CD4-positive, alpha-beta memory T cell (primary cell): Measurements from ENCODE around the gene EXOC4. TPM values are rescaled to one million over a fixed set of nuclear protein-coding genes. Genes with fewer than 3 reads are reported as not detected.

Experiments used
- CTCF ChIA-PET: fragments of 350-600 bp; sonication (Branson Sonifier 250); formaldehyde crosslinking; loops from one replicate; lab custom pipeline; 2021; ENCODE audit warnings: inconsistent platforms; ENCODE audit not compliant: partially characterized antibody; lab: Charles Lee
- POLR2A ChIA-PET: fragments of 350-600 bp; sonication (Branson Sonifier 250); formaldehyde crosslinking; loops from one replicate; lab custom pipeline; 2021; ENCODE audit not compliant: partially characterized antibody; lab: Charles Lee
- DNase-seq, 5 donors: peaks; one replicate each; pipeline versions ENCODE4 v3.0.0 to v3.0.0-alpha.2; 2020 to 2022; ENCODE audit warnings: mixed read lengths in 1 of 5
- H3K27ac ChIP-seq: one replicate; pipeline ENCODE4 v1.7.0; 2013; ENCODE audit warnings: low read depth, low read length
- H3K27me3 ChIP-seq: 2 replicates; pipeline ENCODE4 v1.7.0; 2013; ENCODE audit warnings: mild to moderate bottlenecking, low read length, moderate library complexity; ENCODE audit not compliant: insufficient read depth
- H3K36me3 ChIP-seq: 2 replicates; pipeline ENCODE4 v1.7.0; 2013; ENCODE audit warnings: mild to moderate bottlenecking, low read length, moderate library complexity; ENCODE audit not compliant: insufficient read depth
- H3K4me1 ChIP-seq: 2 replicates; pipeline ENCODE4 v1.7.0; 2013; ENCODE audit warnings: mild to moderate bottlenecking, low read length, moderate library complexity; ENCODE audit not compliant: insufficient read depth
- H3K4me3 ChIP-seq, 2 donors: one replicate each; pipeline ENCODE4 v1.7.0; 2013; ENCODE audit warnings: low read length in 2 of 2, mild to moderate bottlenecking in 1 of 2
- H3K9me3 ChIP-seq, 2 donors: one replicate each; pipeline ENCODE4 v1.7.0; 2013; ENCODE audit warnings: low read length in 2 of 2, control low read depth in 1 of 2; ENCODE audit not compliant: control insufficient read depth in 1 of 2
- H3K27ac Mint-ChIP-seq, 7 donors: one replicate each; pipeline ENCODE4 v1.8.0; 2020 to 2021; ENCODE audit warnings: mixed read lengths in 7 of 7, mild to moderate bottlenecking in 6 of 7, inconsistent platforms in 3 of 7, moderate library complexity in 3 of 7
- H3K27me3 Mint-ChIP-seq, 2 donors: one replicate each; pipeline ENCODE4 v1.8.0; 2020 to 2021; ENCODE audit warnings: mixed read lengths in 2 of 2
- H3K36me3 Mint-ChIP-seq, 2 donors: one replicate each; pipeline ENCODE4 v1.8.0; 2020 to 2021; ENCODE audit warnings: mixed read lengths in 2 of 2, inconsistent platforms in 1 of 2, mild to moderate bottlenecking in 1 of 2
- H3K4me1 Mint-ChIP-seq, 4 donors: one replicate each; pipeline ENCODE4 v1.8.0; 2020 to 2021; ENCODE audit warnings: mixed read lengths in 4 of 4, mild to moderate bottlenecking in 1 of 4
- H3K4me3 Mint-ChIP-seq, 8 donors: one replicate each; pipeline ENCODE4 v1.8.0; 2020 to 2021; ENCODE audit warnings: mixed read lengths in 8 of 8, mild to moderate bottlenecking in 7 of 8, moderate library complexity in 6 of 8, inconsistent platforms in 3 of 8
- H3K9me3 Mint-ChIP-seq, 8 donors: one replicate each; pipeline ENCODE4 v1.8.0; 2020 to 2021; ENCODE audit warnings: mixed read lengths in 8 of 8, mild to moderate bottlenecking in 5 of 8, inconsistent platforms in 3 of 8, moderate library complexity in 1 of 8
- intact Hi-C: fragments of 100-400 bp; cut with micrococcal nuclease; formaldehyde crosslinking; loops from one replicate; pipeline ENCODE4 v1.15.1; 2023
- polyA plus RNA-seq, 2 donors: library from polyadenylated mRNA; unstranded; fragments of 300-500 nt; fragmentation: Illumina TruSeq; gene quantifications; one replicate each; pipeline ENCODE4 v1.2.3, GENCODE V29; 2021
- total RNA-seq, 2 experiments: library from RNA; stranded (reverse); gene quantifications; one replicate each; pipeline ENCODE4 v1.2.3, GENCODE V29; 2021

The EXOC4 gene
- total and polyA plus RNA-seq, 4 experiments from 2014 or later: 33.8 to 81.2 (median 58.1) TPM

DNA sequence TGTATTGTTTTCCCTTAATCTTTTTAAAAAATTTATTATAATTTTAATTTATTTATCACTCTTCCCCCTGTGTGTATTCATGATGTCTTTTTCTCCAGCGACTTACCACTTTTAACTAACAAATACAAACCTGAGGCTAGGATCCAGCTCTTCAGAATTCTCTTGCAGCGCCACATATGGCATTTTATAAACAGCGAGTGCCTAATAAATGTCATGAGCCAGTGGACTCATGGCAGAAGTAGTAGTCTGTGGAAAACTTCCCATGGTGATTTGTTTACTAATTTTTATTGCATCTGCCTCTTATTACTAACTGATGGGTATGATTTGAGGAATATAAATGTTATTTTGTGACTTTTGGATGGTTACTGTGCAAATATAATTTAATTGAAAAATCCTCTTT, 102.9 kb downstream of the EXOC4 start:
- Histone ChIP-seq H3K27me3 (no peaks in the 10 kb centered on the region), H3K4me3 (no peak overlapping the region), H3K4me1 (peaks cover 7% of the 10 kb centered on the region), H3K9me3 (no peaks in the 10 kb centered on the region), H3K36me3 (no peaks in the 10 kb centered on the region), H3K27ac (no peak overlapping the region)
- ChIA-PET CTCF (no interaction called here), POLR2A (no interaction called here)
- Mint-ChIP-seq H3K27me3 (no peaks in the 10 kb centered on the region), H3K4me1 (peaks cover 0 to 7% (median 6%) of the 10 kb centered on the region in 4 donors), H3K9me3 (peaks cover 0 to 37% (median 25%) of the 10 kb centered on the region in 8 donors), H3K36me3 (peaks cover 40 to 54% of the 10 kb centered on the region in 2 donors), H3K4me3 (no peak overlapping the region), H3K27ac (no peak overlapping the region)
- intact Hi-C loops: no loop called here
- DNase-seq: no peak

DNA sequence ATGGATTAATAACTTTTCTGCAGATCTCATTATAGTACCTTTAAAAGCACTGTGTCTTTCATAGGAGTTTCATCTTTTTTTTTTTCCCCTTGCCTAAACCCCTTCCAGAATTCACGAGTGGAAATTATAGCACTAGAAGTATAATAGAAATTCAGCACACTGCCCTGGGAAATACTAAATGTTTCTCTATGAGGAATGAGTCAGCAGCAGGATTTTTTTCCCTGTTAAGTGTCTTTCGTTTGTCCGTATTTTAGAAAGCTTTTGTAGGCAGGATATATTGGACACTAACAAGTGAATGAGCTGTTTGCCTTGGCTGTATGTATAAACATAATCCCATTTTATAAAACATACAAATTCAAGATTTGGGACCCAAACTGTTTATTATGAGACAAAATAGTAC, 105.8 kb downstream of the EXOC4 start:
- no peak overlapping the region for H3K27ac Mint-ChIP-seq
- Histone ChIP-seq H3K4me3 (no peak overlapping the region), H3K36me3 (no peaks in the 10 kb centered on the region), H3K27me3 (no peaks in the 10 kb centered on the region), H3K4me1 (peaks cover 7% of the 10 kb centered on the region), H3K27ac (no peak overlapping the region), H3K9me3 (no peaks in the 10 kb centered on the region)
- H3K9me3 Mint-ChIP-seq: peaks cover 0 to 15% (median 4%) of the 10 kb centered on the region in 8 donors
- CTCF ChIA-PET: no interaction called here
- intact Hi-C loops: no loop called here
- no peak for DNase-seq
- peak overlapping the region in 1 of 8 donors; percentile 31 for H3K4me3 Mint-ChIP-seq
- POLR2A ChIA-PET: no interaction called here
- peaks cover 43 to 45% of the 10 kb centered on the region in 2 donors for H3K36me3 Mint-ChIP-seq
- peaks cover 0 to 7% (median 4%) of the 10 kb centered on the region in 4 donors for H3K4me1 Mint-ChIP-seq
- H3K27me3 Mint-ChIP-seq: no peaks in the 10 kb centered on the region

DNA sequence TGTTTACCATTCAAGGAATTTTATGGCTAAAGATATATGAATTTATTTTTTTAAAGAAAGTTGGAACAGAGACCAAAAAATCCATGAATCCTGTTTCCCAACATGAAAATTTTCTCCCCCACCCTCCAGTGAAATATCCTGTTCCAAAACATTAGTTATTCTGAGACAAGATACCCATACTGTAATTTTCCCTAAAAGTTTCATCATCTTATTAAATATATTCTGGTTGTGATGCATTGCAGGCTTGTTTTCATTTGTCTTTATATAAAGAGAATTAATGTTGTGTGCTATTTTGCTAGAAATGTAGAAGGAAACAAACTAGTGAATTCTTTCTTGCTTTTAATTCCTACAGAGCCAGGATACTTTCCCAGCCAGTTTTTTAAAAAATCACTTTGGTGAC, 106.6 kb downstream of the EXOC4 start:
- Histone ChIP-seq H3K9me3 (no peaks in the 10 kb centered on the region), H3K4me3 (no peak overlapping the region), H3K4me1 (peaks cover 6% of the 10 kb centered on the region), H3K36me3 (no peaks in the 10 kb centered on the region), H3K27ac (no peak overlapping the region), H3K27me3 (no peaks in the 10 kb centered on the region)
- H3K4me3 Mint-ChIP-seq: no peak overlapping the region
- H3K27ac Mint-ChIP-seq: no peak overlapping the region
- POLR2A ChIA-PET: no interaction called here
- intact Hi-C loops: no loop called here
- H3K4me1 Mint-ChIP-seq: peaks cover 1 to 8% (median 6%) of the 10 kb centered on the region in 4 donors
- no peaks in the 10 kb centered on the region for H3K27me3 Mint-ChIP-seq
- CTCF ChIA-PET: no interaction called here
- H3K9me3 Mint-ChIP-seq: peaks cover 0 to 8% (median 0%) of the 10 kb centered on the region in 8 donors
- DNase-seq: no peak
- peaks cover 39 to 40% of the 10 kb centered on the region in 2 donors for H3K36me3 Mint-ChIP-seq

DNA sequence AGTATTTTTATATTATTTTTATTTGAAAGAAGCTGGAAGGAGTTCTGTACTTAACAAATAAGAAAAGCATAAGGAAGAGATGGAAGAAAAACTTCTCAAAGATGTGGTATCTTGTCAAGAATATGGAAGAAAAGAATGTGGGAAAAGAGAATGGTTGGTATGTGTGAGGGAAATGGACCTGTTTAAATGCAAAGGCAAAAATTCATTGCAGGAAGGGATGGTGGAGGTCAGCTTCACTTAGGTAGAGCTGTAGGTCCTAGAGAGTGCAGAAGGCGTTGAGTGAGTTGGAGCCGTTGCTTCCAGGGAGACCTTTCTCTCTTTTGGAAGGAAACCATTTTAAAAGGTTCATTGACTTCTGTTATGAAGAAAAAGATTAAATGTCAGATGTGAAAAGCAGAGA, 107.3 kb downstream of the EXOC4 start:
- Mint-ChIP-seq H3K36me3 (peaks cover 38 to 39% of the 10 kb centered on the region in 2 donors), H3K27ac (no peak overlapping the region)
- no peak for DNase-seq

DNA sequence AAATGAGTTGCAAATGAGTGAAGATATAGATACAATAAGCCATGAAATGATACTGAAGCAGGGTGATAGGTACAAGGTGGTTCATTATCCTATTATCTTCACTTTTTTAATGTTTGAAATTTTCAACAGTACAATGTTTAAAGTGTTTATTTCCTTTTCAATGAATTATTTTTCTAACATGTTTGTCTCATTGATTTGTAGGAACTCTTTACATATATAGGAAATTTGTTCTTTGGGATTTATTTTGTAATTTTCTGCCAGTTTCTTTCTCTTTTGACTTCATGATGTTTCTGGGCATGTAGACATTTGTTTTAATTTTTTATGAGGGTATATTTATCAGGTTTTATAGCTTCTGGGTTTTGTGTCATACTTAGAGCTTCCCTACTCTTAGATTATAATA, 108.9 kb downstream of the EXOC4 start:
- Histone ChIP-seq H3K27ac (no peak overlapping the region), H3K4me1 (peaks cover 11% of the 10 kb centered on the region), H3K9me3 (no peaks in the 10 kb centered on the region), H3K4me3 (no peak overlapping the region), H3K27me3 (no peaks in the 10 kb centered on the region), H3K36me3 (no peaks in the 10 kb centered on the region)
- ChIA-PET POLR2A (interaction anchor here (1.0 kb wide), 1 partner anchor 33 kb away, joined by 3 read pairs; no protein-coding TSS in a partner anchor), CTCF (no interaction called here)
- H3K36me3 Mint-ChIP-seq: peaks cover 31 to 36% of the 10 kb centered on the region in 2 donors
- intact Hi-C loops: no loop called here
- no peak overlapping the region for H3K4me3 Mint-ChIP-seq
- H3K4me1 Mint-ChIP-seq: peaks cover 11 to 18% (median 15%) of the 10 kb centered on the region in 4 donors
- H3K27me3 Mint-ChIP-seq: no peaks in the 10 kb centered on the region
- H3K9me3 Mint-ChIP-seq: peaks cover 0 to 6% (median 0%) of the 10 kb centered on the region in 8 donors
- H3K27ac Mint-ChIP-seq: no peak overlapping the region
- no peak for DNase-seq

More for the DNA sequence above, 107.3 kb downstream of the EXOC4 start:
- no peaks in the 10 kb centered on the region for H3K36me3 ChIP-seq
- H3K4me3 Mint-ChIP-seq: no peak overlapping the region
- H3K4me3 ChIP-seq: no peak overlapping the region
- CTCF ChIA-PET: no interaction called here
- H3K27ac ChIP-seq: no peak overlapping the region
- H3K27me3 ChIP-seq: no peaks in the 10 kb centered on the region
- H3K4me1 ChIP-seq: peaks cover 8% of the 10 kb centered on the region
- peaks cover 0 to 6% (median 0%) of the 10 kb centered on the region in 8 donors for H3K9me3 Mint-ChIP-seq
- H3K4me1 Mint-ChIP-seq: peaks cover 9 to 15% (median 13%) of the 10 kb centered on the region in 4 donors
- POLR2A ChIA-PET: no interaction called here
- H3K27me3 Mint-ChIP-seq: no peaks in the 10 kb centered on the region
- intact Hi-C loops: no loop called here
- no peaks in the 10 kb centered on the region for H3K9me3 ChIP-seq

DNA sequence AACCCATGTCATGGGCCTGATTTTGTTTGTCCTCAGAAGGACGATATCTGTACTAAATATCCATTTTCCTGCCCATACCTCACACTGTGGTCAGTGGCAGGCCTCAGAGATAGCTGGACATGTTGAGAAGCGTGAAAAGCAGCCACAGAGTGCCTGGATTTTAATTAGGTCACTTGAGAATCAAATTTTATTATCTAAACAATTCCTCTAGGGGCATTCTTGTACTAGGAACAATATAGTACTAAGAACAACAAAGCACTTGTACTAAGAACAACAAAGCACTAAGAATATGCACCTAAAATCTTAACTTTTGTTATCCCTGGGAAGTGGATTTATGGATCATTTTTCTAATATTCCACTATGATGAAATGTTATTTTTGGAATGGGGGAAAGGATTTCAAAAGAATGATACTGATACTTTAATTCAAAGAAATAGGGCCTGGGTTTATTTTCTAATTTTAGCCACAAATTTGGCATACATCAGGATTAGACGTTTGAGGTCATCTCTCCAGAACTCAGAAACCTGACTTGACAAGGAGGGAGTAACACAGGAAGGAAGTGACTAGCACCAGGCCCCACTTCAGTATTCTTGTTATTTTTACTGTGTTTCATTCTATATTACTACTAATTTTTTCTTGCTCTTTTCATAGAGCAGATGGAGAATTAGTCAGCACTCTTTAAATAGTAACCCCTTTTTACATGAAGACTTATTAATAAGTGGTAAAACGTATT, 112.2 kb downstream of the EXOC4 start:
- DNase-seq: no peak
- H3K9me3 Mint-ChIP-seq: peaks cover 0 to 6% (median 0%) of the 10 kb centered on the region in 8 donors
- peaks cover 16 to 29% of the 10 kb centered on the region in 2 donors for H3K36me3 Mint-ChIP-seq
- intact Hi-C loops: no loop called here
- CTCF ChIA-PET: no interaction called here
- POLR2A ChIA-PET: no interaction called here
- H3K9me3 ChIP-seq: no peaks in the 10 kb centered on the region
- H3K4me1 ChIP-seq: peaks cover 11% of the 10 kb centered on the region
- no peak overlapping the region for H3K27ac ChIP-seq
- H3K27me3 ChIP-seq: no peaks in the 10 kb centered on the region
- no peaks in the 10 kb centered on the region for H3K36me3 ChIP-seq
- peaks cover 15 to 23% (median 18%) of the 10 kb centered on the region in 4 donors for H3K4me1 Mint-ChIP-seq
- H3K27me3 Mint-ChIP-seq: no peaks in the 10 kb centered on the region
- H3K4me3 Mint-ChIP-seq: peak overlapping the region in 1 of 8 donors; percentile 69
- H3K4me3 ChIP-seq: no peak overlapping the region
- peak overlapping the region in 1 of 7 donors; percentile 16 for H3K27ac Mint-ChIP-seq

DNA sequence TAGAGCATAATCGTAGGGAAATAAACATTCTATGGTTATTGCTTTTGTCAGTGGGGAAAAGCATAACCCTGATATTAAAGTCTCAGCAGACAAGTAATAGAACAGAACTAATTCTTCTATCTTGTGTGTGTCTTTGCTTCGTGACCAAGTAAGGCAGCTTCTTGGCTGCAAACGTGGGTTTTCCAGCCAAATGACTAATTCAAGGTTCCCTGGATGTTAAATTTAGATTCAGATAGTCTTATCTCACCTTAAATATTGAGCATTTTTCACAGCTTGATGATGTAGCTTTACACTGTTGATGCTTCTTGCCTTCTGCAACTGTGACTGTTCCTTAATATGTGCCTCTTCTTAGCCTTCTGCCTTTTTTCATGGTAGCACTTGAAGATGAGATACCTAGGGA, 113.0 kb downstream of the EXOC4 start:
- Mint-ChIP-seq H3K4me3 (no peak overlapping the region), H3K9me3 (peaks cover 0 to 3% (median 0%) of the 10 kb centered on the region in 8 donors), H3K27ac (no peak overlapping the region), H3K36me3 (peaks cover 11 to 25% of the 10 kb centered on the region in 2 donors), H3K4me1 (peaks cover 15 to 23% (median 18%) of the 10 kb centered on the region in 4 donors), H3K27me3 (no peaks in the 10 kb centered on the region)
- CTCF ChIA-PET: no interaction called here
- H3K9me3 ChIP-seq: no peaks in the 10 kb centered on the region
- no peaks in the 10 kb centered on the region for H3K27me3 ChIP-seq
- intact Hi-C loops: no loop called here
- peaks cover 11% of the 10 kb centered on the region for H3K4me1 ChIP-seq
- POLR2A ChIA-PET: no interaction called here
- H3K27ac ChIP-seq: no peak overlapping the region
- no peak overlapping the region for H3K4me3 ChIP-seq
- no peak for DNase-seq
- H3K36me3 ChIP-seq: no peaks in the 10 kb centered on the region
